SU-DHL-6 (cell line): ENCODE measurements around the gene GNB1L.

Source experiments
- CTCF ChIP-seq: fragments of 200-600 bp; sonication (generic); IDR thresholded peaks from one replicate; pipeline ENCODE4 v1.5.1; 2017; ENCODE audit warnings: antibody characterized with exemption, mild to moderate bottlenecking, low read length, moderate library complexity; ENCODE audit not compliant: insufficient read depth, poor library complexity, severe bottlenecking
- EZH2phosphoT487 ChIP-seq: fragments of 200-600 bp; sonication (generic), shearing (Covaris generic); conservative IDR thresholded peaks from 2 replicates; pipeline ENCODE4 v1.6.1; 2018; ENCODE audit warnings: mild to moderate bottlenecking, antibody characterized with exemption, low read length, moderate library complexity, mixed read lengths

GRCh38 chr22:19841641-19842392 lies 12.9 kb downstream of the GNB1L start:
- no peak for TF ChIP-seq CTCF
- no peak for TF ChIP-seq EZH2phosphoT487
